Measurements from ENCODE around the gene THEMIS.

DNA sequence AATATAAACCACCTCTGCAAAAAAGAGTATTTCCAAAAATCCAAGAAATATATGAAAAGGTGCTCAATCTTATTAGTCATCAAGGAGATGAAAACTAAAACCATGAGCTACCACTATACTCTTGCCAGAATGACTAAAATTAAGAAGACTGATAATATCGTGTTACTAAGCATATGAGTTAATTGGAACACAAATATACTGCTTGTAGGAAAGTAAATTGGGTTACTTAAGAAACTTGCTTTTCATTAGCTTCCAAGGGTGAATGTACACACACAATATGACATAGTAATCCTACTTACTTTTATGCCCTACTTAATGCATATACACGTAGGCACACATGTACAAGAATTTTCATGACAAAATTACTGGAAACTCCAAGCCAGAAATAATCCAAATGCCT, 3.4 kb downstream of the THEMIS start:
- TF ChIP-seq CREB1 (IDR thresholded peaks at IDR 0.05; ENCODE audit: low read depth) (no peak), FOXM1 (IDR thresholded peaks at IDR 0.05; ENCODE audit: borderline replicate concordance, low read depth) (no peak), YY1 (IDR thresholded peaks at IDR 0.05; ENCODE audit: low read depth) (no peak), RAD21 (IDR thresholded peaks at IDR 0.05; ENCODE audit: low read depth) (no peak), EP300 (IDR thresholded peaks at IDR 0.05; ENCODE audit: borderline replicate concordance) (no peak), TEAD4 (IDR thresholded peaks at IDR 0.05) (no peak)
- TF ChIP-seq, protein P1, sequence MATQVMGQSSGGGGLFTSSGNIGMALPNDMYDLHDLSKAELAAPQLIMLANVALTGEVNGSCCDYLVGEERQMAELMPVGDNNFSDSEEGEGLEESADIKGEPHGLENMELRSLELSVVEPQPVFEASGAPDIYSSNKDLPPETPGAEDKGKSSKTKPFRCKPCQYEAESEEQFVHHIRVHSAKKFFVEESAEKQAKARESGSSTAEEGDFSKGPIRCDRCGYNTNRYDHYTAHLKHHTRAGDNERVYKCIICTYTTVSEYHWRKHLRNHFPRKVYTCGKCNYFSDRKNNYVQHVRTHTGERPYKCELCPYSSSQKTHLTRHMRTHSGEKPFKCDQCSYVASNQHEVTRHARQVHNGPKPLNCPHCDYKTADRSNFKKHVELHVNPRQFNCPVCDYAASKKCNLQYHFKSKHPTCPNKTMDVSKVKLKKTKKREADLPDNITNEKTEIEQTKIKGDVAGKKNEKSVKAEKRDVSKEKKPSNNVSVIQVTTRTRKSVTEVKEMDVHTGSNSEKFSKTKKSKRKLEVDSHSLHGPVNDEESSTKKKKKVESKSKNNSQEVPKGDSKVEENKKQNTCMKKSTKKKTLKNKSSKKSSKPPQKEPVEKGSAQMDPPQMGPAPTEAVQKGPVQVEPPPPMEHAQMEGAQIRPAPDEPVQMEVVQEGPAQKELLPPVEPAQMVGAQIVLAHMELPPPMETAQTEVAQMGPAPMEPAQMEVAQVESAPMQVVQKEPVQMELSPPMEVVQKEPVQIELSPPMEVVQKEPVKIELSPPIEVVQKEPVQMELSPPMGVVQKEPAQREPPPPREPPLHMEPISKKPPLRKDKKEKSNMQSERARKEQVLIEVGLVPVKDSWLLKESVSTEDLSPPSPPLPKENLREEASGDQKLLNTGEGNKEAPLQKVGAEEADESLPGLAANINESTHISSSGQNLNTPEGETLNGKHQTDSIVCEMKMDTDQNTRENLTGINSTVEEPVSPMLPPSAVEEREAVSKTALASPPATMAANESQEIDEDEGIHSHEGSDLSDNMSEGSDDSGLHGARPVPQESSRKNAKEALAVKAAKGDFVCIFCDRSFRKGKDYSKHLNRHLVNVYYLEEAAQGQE (IDR thresholded peaks at IDR 0.05; ENCODE audit: low read depth) = no peak
- TF ChIP-seq, protein P2, sequence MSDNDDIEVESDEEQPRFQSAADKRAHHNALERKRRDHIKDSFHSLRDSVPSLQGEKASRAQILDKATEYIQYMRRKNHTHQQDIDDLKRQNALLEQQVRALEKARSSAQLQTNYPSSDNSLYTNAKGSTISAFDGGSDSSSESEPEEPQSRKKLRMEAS (IDR thresholded peaks at IDR 0.05) = no peak
